Measurements from ENCODE around the gene TFAP2A.

GRCh38 chr6:10421921-10422736 lies 7.3 kb upstream of the TFAP2A start:
- TF ChIP-seq CTCF (conservative IDR thresholded peaks at IDR 0.05 in 1 of 2, IDR thresholded peaks at IDR 0.05 in 1 of 2; ENCODE audit: low read depth in 1 of 2, low read length in 2 of 2) (no peak), EZH2 (IDR thresholded peaks at IDR 0.05; ENCODE audit: low read length, missing control alignments) (peak; percentile 17)

Measured in fibroblast of lung (primary cell).